Activated effector memory CD4-positive, alpha-beta T cell treated with Interleukin-2 at 50 U/mL for 16 hours (primary cell): ENCODE data around the gene SWSAP1.

Experiments used
- DNase-seq: peaks from one replicate; pipeline ENCODE4 v3.0.0-alpha.2; 2020

The SWSAP1 gene

DNA sequence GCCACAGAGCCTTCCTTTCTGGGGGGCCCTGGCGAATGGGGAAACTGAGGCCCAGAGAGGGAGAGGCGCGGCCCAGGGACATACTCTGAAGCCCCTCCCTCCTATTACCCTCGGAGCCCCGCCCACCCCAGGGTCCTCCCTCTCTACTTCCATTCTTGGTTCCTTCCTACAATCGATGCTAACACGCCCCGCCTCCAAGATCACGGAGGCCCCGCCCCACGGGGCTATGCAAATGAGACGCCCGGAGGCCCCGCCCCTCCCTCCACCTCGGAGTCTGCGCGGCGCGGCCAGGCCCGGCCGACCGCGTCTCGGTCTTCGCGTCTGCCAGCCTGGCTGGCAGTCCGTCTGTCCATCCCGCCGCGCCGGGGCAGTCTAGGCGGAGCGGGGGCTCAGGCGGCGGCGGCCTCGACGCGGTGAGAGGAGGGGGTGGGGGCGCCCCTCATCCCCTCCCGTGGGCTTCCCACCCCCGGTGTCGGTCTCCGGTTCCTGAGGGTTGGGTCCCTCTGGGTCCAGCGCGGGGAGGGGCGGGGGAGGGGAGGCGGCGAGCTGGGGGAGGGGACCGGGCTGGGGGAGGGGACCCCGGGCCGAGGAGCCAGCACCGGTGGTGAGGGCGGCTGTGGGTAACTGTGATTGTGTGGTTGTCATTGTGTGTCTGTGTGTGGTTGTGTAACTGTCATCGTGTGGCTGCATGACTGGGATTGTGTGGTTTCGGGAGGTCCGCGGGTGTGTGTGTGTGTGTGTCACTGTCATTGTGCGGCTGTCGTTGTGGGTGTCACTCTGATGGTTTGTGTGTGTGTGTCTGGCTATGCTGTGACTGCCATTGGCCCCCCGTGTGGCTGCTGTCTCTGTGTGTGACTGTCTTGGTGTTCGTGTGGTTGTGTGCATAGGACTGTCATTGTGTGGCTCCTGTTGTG lies 19.0 kb upstream of the SWSAP1 start, which contains the start of gene PLPPR2:
Gene PLPPR2 (plus strand): TSS at position 273 of the 914 bp plus-strand sequence. CDS start 2,242 bp downstream, outside the sequence.
- DNase-seq, result peak; percentile 67

DNA sequence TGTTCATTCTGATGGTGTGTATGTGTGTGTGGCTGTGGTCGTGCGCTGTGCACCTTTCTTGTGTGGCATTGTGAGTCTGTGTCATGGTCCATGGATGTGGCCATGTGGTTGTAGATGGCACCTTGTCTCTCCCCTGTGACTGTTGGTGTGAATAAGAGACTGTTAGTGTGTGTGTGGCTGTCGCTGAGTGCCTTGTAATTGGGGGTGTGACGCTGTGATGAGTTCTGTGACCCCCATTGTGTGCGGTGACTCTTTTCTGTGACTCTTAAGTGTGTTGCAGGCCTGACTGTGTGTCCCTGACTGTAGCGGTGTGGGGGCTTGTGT lies 18.4 kb upstream of the SWSAP1 start:
- no peak for DNase-seq

DNA sequence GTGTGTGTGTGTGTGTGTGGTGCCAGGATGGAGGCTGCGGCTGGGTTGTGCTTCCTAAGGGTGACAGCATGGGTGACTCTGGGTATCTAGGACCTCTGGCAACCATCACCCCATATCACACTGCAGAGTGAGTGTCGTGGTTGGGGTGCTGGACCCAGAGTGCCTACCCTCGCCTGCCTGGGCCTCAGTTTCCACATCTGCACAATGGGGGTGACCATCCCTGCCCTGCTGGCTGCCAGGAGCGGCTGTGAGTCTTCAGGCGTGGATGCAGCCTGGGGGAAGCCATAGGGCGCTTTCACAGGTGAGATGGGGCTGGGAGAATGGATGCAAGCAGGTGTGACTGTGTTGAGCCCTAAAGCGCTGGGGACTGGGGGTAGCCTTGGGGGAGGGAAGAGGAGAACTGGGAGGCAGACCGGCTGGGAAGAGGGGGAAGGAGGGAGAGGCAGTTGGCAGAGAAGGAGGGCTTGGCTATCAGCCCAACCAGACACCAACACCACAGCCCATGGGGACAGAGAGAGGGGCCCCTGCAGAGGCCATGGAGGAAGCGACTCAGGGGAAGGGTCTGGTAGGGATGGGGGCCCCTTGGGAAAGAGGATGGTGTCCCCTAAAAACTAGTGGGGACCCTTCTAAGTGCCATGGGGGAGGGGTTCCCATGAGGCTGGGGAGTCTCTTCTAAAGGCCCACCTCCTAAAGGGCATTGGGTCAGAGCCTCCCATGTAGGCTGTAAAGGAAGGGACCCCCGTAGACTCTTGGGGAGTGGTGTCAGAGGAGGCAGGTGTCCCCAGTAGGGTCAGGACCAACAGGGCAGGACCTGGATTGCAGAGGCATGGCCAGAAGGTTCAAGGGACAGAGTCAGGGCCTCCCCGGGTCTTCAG lies 17.6 kb upstream of the SWSAP1 start:
- DNase-seq, result no peak

DNA sequence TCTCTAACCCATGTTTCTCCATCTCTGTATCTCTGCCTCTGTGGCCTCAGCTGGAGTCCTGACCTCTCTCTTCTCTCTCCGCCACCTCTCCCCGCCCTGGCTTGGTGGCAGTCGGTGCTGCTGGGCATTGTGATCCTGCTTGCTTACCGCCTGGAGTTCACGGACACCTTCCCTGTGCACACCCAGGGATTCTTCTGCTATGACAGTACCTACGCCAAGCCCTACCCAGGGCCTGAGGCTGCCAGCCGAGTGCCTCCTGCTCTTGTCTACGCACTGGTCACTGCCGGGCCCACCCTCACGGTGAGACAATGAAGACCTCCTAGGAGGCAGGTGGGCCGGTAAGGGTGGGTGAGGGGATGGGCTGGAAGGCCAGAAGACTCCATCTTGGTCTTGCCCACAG lies 15.0 kb upstream of the SWSAP1 start:
- DNase-seq, result no peak

DNA sequence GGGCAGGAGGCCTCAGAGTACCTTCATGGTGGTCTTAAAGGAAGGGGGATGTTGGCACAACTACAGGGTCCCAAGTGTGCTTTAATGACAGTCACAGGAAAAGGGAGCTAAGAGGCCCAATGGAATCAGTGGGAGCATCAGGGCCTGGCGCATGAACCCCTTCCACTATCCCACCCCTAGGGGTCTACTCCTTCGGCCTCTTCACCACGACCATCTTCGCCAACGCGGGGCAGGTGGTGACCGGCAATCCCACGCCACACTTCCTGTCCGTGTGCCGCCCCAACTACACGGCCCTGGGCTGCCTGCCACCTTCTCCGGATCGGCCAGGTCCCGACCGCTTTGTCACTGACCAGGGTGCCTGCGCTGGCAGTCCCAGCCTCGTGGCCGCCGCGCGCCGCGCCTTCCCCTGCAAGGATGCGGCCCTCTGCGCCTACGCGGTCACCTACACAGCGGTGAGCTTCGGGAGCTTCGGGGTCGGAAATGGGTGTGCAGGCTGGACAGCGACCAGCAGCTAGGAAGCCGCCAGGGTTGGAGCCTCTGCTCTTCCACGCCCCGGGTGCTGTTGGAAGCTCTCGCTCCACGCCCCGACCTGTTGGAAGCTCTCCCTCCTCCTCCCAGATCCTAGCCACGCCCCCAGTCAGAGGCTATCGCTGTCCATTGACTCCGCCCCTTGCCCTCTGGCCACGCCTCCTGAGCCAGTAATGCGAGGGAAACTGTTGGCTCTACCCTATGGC lies 13.3 kb upstream of the SWSAP1 start:
- DNase-seq, result no peak

DNA sequence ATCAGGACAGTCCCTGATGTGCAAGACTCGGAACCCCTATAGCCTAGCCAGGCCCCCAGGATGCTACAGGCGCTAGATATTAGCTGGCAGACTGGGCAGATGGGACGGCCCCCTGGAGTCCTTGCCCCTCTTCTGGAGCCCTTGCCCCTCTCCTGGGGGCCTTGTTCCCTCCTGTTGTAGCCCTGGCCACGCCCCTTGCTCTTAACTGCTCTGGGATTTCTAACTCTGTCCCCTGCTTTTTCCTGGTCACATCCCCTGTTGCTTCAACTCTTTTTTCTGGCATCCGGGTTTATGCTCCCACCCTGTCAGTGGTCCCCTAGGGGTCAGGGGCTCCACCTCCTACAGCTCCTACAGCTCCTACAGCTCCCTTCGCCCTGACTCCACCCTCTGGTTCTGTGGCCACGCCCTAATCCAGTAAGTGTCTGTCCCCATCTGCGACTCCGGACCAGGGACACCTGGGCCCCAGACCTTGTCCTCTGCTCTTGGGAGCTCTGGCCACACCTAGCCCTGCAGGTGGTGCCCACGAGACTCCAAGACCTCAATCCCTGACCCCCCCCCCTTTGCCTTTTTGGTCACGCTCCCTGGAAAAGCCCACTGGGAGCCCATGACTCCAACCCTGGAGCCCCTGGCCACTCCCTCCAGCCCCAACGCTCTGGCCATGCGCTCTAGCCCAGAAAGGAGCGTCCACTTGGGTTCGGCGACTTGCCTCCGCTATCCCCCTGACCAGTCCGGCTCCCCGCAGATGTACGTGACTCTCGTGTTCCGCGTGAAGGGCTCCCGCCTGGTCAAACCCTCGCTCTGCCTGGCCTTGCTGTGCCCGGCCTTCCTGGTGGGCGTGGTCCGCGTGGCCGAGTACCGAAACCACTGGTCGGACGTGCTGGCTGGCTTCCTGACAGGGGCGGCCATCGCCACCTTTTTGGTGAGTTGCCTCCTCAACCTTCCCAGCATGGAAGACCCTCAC lies 12.4 kb upstream of the SWSAP1 start:
- DNase-seq, result no peak

DNA sequence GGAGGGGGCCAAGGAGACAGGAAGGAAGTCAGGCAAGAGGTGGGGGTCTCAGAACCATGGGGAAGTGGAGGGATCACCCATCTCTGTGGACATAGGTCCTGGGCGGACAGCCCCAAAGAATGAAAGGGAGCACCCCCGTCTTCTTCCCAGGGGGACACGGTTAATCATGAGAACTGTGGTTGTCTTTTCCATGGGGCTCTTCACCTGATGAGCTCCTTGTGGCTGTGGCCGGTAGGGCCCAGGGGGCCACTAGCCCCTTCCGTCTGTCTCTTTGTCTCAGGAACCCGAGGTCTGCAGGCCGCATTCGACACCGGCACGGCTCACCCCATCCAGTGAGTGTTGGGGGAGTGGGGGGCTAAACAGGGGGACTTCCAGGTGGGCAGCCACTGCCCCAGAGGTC lies 10.6 kb upstream of the SWSAP1 start:
- DNase-seq, result no peak

DNA sequence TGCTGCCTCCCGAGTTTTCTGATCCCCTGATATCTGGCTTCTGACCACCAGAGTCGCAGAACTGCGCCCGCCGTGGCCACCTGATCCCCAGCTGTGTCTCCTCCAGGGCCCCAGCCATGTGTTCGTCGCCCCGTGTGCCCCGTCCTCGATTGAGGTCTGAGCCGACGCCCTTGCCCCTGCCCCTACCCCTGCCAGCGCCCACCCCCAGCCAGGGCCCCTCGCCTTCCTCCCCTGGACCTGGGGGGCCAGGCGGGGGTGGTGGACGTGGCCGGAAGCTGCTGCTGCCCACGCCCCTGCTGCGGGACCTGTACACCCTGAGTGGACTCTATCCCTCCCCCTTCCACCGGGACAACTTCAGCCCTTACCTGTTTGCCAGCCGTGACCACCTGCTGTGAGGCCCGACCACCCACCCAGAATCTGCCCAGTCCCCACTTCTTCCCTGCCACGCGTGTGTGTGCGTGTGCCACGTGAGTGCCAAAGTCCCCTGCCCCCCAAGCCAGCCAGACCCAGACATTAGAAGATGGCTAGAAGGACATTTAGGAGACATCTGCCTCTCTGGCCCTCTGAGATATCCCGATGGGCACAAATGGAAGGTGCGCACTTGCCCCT lies 10.1 kb upstream of the SWSAP1 start:
- no peak for DNase-seq

DNA sequence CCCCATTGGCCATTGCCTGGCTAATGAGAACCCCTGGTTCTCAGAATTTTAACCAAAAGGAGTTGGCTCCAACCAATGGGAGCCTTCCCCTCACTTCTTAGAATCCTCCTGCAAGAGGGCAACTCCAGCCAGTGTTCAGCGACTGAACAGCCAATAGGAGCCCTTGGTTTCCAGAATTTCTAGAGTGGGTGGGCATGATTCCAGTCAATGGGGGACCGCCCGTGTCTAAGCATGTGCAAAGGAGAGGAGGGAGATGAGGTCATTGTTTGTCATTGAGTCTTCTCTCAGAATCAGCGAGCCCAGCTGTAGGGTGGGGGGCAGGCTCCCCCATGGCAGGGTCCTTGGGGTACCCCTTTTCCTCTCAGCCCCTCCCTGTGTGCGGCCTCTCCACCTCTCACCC lies 9.5 kb upstream of the SWSAP1 start:
- no peak for DNase-seq

DNA sequence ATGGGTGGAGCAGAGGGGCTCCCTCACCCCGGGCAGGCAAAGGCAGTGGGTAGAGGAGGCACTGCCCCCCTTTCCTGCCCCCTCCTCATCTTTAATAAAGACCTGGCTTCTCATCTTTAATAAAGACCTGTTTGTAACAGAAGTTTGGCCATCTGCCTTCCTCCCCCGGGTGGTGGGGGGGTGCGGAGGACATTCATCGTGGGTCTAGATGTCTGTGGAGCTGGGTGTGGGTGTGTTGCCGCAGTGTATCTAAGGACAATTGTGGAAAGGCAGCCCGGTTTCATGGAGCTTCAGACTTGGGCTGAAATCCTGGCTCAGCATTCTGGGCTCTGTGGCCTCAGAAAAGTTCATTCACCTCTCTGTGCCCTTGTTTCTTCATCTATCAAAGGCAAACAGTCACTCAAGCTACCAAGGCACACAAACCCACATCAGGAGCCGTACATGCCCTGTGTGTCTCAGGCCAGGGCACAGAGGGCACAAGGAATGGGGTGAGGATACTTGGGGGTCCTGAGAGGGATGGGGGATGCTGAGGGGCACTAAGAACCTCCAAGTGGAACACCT lies 8.8 kb upstream of the SWSAP1 start:
- no peak for DNase-seq

DNA sequence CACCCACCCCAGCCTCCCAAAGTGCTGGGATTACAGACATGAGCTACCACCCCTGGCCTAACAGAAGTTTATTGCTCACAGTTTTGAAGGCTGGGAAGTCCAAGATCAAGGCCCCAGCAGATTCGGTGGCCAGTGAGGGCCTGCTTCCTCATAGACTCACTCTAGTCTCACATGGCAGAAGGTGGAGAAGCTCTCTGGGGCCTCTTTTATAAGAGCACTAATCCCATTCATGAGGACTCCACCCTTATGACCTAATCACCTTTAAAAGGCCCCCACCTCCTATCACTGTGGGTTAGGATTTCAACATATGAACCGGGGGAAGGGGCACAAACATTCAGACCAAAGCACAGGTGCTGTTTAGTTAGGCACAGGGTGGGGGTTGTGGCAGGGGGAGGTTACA lies 6.9 kb upstream of the SWSAP1 start:
- DNase-seq, result no peak

DNA sequence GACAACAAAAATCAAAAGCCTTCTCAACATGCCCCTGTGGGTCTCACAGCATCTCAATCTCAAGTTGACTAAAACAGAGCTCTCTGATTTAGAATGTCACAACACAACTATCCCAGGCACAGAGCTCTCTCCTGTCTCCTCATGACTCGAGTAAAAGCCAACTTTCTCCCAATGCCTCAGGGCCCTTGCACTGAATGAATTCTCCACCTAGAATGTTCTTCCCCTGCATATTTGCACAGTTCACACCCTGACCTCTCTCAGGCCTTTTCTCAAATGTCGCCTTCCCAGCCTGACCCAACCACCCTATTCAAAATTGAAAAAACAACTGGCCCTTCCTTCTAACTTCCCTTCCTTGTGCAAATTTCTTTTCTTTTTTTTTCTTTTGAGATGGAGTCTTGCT lies 3.7 kb upstream of the SWSAP1 start:
- DNase-seq, result no peak

DNA sequence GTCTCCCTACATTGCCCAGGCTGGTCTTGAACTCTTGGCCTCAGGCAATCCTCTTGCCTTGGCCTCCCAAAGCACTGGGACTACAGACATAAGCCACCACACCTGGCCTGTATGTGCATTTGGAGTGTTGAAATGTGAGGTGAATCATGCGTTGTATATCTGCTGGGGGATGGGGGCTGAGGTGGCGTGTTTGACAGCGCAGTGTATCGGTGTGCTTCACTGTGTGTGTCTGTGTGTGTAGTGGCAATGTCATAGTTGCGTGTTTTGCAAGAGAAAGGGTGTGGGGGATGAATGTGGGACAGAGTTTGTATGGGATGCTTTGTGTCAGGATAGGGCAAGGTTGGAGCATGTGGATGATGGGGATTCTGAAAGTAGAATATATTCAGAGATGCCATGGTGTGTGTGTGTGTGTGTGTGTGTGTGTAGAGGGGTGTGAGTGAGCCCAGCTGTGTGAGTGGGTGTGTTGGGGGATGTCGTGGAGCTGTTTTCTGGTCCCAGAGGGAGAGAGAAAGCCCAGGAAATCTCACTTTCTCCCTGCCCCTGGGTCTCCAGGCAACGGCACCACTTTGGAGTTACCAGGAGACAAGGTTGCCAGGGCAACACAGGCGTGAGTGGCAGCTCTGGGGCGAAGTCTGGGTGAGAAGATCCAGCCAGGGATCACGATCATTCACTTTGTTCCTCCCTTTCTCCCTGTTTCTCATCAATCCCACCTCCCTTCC lies 1.1 kb upstream of the SWSAP1 start:
- no peak for DNase-seq

DNA sequence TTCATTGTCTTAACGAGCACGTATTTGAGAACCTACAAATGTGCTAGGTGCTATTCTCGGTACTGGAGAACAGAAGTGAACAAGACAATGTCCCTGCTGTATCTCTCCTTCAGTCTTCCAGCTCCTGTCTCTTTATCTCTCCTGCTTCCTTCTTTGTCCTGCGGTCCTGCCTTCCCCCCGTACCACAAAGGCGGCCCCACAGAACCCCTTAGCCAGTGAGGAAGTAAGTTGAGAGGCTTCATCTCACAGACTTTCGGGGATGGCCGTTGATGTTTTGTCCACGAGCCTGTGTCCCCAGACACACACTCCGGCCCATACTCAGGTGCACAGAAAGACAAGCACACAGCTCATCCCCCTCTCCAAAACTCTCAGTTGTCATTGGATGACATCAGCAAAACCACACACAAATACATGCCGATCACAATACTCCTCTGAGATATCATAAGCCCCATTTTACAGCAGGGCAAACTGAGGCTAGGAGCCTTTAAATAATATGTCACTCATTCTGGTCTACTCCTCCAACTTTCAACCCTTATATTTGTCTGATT lies 507 bp upstream of the SWSAP1 start:
- DNase-seq, result no peak

DNA sequence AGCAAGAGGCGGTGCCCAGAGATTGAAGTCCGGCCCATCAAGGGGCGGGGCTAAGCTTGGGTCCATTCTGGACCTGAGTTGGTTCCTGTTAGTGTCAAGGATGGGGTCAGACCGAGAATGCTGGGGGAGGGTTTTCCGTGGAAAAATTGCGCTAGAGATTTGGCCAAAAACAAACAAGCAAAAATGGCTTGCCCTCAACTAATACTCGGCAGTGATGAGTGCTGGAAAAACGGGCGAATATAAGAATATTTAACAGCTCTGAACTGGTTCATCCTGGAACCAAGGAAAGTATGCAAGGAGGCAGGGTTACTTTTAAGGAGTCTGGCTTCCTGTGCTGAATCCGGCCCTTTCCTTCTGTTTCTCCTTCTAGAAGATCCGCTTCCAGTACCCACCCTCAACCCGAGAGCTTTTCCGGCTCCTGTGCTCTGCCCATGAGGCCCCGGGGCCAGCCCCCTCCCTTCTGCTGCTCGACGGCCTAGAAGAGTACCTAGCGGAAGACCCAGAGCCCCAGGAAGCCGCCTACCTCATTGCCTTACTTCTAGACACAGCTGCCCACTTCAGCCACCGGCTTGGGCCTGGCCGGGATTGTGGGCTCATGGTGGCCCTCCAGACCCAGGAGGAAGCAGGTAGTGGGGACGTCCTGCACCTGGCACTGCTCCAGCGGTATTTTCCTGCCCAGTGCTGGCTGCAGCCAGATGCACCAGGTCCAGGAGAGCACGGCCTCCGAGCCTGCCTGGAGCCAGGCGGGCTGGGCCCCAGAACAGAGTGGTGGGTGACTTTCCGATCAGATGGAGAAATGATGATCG lies 880 bp downstream of the SWSAP1 start:
- peak; percentile 76 for DNase-seq

DNA sequence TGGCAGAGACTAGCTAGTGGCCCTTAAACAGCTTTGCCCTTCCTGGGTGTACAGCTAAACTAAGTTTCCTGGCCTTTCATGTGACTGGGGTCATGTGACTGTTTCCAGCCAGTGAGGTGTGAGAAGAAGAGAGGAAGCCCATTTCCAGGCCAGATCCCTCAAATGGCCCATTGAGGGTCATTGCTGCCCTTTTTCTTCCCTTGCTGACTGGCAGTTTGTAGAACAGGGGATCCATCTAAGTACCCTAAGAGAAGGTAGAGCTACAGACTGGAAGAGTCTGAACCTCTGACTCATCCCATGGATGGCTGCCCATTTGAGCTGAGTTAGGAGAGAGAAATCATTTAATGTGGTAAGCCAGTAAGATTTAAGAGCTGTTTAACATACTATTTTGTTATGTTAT lies 2.8 kb downstream of the SWSAP1 start:
- no peak for DNase-seq

DNA sequence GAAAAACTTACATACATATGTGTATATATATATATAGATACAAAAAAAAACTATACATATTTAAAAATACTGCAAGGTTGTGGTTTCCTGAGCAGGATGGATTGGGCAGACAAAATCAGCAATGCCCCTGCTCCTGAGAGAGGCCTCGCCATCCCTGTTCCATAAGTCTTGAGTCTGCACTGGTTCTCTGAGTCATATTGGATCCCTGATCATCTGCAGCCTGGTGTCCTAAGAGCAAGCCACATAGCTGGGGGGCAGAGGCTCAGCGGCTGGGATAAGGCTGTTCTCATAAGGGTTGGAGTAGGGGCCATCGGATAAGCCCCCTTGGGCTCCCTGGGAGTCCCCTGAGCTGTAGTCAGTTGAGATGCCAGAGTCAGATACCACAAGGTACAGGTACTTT lies 3.3 kb downstream of the SWSAP1 start:
- DNase-seq, result no peak

DNA sequence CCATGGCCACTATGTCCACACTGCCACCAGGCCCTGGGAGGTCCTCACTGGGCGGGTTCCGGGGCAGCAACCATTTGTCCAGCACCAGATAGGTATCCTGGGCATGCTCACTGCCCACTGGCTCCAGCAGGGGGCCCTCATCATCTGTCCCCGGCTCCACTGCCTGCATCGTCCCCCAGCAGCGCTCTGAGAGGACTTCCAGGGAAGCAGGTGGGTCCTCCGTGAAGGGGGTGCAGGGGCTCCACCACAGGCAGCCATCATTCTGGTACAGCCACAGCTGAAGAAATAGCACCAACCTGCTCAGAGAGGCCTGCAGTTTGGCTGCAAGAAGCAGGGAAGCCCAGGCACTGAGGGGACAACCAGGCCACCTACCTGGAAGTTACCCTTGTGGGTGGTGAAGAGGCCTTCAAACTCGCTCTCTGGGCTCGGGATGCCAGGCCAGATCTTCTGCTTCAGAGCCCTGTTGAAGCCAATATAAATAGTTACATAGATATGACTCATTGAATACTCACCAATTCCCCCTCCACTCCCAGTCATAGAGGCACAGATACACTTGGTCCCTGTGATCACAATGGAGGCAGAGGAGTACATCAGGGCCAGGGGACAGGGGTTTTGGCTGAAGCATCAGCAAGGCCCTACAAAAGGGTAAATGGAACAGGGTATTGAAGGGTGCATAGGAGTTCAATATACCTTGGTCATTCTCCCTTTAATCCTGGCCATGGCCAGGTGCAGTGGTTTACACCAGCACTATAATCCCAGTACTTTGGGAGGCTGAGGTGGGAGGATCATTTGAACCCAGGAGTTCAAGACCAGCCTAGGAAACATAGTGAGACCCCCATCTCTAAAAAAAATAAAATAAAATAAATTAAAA lies 4.1 kb downstream of the SWSAP1 start:
- DNase-seq, result no peak
